Caco-2 (cell line): ENCODE measurements around the gene GLIS1. TPM values are rescaled to one million over a fixed set of nuclear protein-coding genes. Genes with fewer than 3 reads are reported as not detected.

ENCODE experiments used
- BruUV-seq: library from RNA; stranded (reverse); fragments of 400-500 nt; replicated peaks from 2 replicates; lab custom pipeline; 2021; lab: Mats Ljungman, UMichigan
- CTCF ChIA-PET: fragments of 300-600 bp; sonication (Branson Sonifier 250); formaldehyde crosslinking; loops from one replicate; lab custom pipeline; 2022; ENCODE audit warnings: antibody characterized with exemption; lab: Charles Lee
- POLR2A ChIA-PET: fragments of 300-600 bp; sonication (Branson Sonifier 250); formaldehyde crosslinking; loops from one replicate; lab custom pipeline; 2022; ENCODE audit warnings: antibody characterized with exemption; lab: Charles Lee
- DNase-seq, 2 experiments: peaks; one replicate each; pipeline versions ENCODE4 v3.0.0 to v3.0.0-alpha.2; 2020 to 2022
- H3K27me3 ChIP-seq: replicated peaks from 2 replicates; pipeline ENCODE4 v1.6.0; 2011; ENCODE audit warnings: low read length; ENCODE audit not compliant: control insufficient read depth, insufficient read depth
- H3K36me3 ChIP-seq: 2 replicates; pipeline ENCODE4 v1.5.1; 2011; ENCODE audit warnings: low read length; ENCODE audit not compliant: control insufficient read depth, insufficient read depth
- H3K4me1 ChIP-seq: fragments of 250-450 bp; sonication (Bioruptor Pico); 2 replicates; pipeline ENCODE4 v1.5.1; 2020; ENCODE audit warnings: mild to moderate bottlenecking
- H3K4me3 ChIP-seq: 2 replicates; pipeline ENCODE4 v1.5.1; 2011; ENCODE audit warnings: low read depth, mild to moderate bottlenecking, control low read depth, low read length
- H3K9me3 ChIP-seq: fragments of 250-450 bp; sonication (Bioruptor Pico); 2 replicates; pipeline ENCODE4 v1.5.1; 2020; ENCODE audit warnings: mild to moderate bottlenecking, moderate library complexity
- H3K27ac Mint-ChIP-seq: one replicate; pipeline ENCODE4 v1.8.0; 2022; ENCODE audit warnings: mixed read lengths; ENCODE audit not compliant: unreplicated experiment
- H3K27me3 Mint-ChIP-seq: one replicate; pipeline ENCODE4 v1.8.0; 2022; ENCODE audit warnings: mixed read lengths; ENCODE audit not compliant: insufficient read depth, unreplicated experiment
- H3K36me3 Mint-ChIP-seq: one replicate; pipeline ENCODE4 v1.8.0; 2022; ENCODE audit warnings: mild to moderate bottlenecking, mixed read lengths; ENCODE audit not compliant: insufficient read depth, unreplicated experiment
- H3K4me1 Mint-ChIP-seq: one replicate; pipeline ENCODE4 v1.8.0; 2022; ENCODE audit warnings: low read depth, mixed read lengths; ENCODE audit not compliant: unreplicated experiment
- H3K4me3 Mint-ChIP-seq: one replicate; pipeline ENCODE4 v1.8.0; 2022; ENCODE audit warnings: mild to moderate bottlenecking, moderate library complexity, mixed read lengths; ENCODE audit not compliant: unreplicated experiment
- H3K9me3 Mint-ChIP-seq: one replicate; pipeline ENCODE4 v1.8.0; 2022; ENCODE audit warnings: mixed read lengths; ENCODE audit not compliant: unreplicated experiment
- CTCF ChIP-seq, 2 experiments: fragments of 200-600 bp in 1 of 2; IDR thresholded peaks; 1 replicate in 1 of 2; 2 replicates in 1 of 2; pipeline versions ENCODE4 v1.5.1 to v1.8.0; 2011 to 2022; ENCODE audit warnings: antibody characterized with exemption in 1 of 2, control low read depth in 1 of 2, inconsistent platforms in 1 of 2, low read depth in 1 of 2, low read length in 1 of 2, mild to moderate bottlenecking in 1 of 2, moderate library complexity in 1 of 2; ENCODE audit not compliant: insufficient read depth in 1 of 2, severe bottlenecking in 1 of 2, unreplicated experiment in 1 of 2
- intact Hi-C: fragments of 100-400 bp; cut with micrococcal nuclease; formaldehyde crosslinking; loops from one replicate; pipeline ENCODE4 v1.10.0; 2022; ENCODE audit not compliant: unreplicated experiment
- total RNA-seq: library from RNA; stranded (reverse); gene quantifications from 2 replicates; pipeline ENCODE4 v1.2.3, GENCODE V29; 2022

The GLIS1 gene
- total RNA-seq, 1 experiment from 2014 or later = not detected

GRCh38 chr1:53696051-53696450 is 42.9 kb downstream of the GLIS1 start:
- intact Hi-C loops = no loop called here
- Histone ChIP-seq H3K4me1 (no peaks in the 10 kb centered on the region), H3K9me3 (no peaks in the 10 kb centered on the region), H3K4me3 (no peak overlapping the region), H3K27me3 (no peaks in the 10 kb centered on the region), H3K36me3 (no peaks in the 10 kb centered on the region)
- H3K36me3 Mint-ChIP-seq = no peaks in the 10 kb centered on the region
- H3K4me1 Mint-ChIP-seq = no peaks in the 10 kb centered on the region
- no peaks in the 10 kb centered on the region for H3K9me3 Mint-ChIP-seq
- H3K27me3 Mint-ChIP-seq = peaks cover 7% of the 10 kb centered on the region
- BruUV-seq = no TSS peak
- no peak overlapping the region for H3K27ac Mint-ChIP-seq
- DNase-seq = no peak
- no peak overlapping the region for H3K4me3 Mint-ChIP-seq
- CTCF ChIA-PET = no interaction called here
- no peak for TF ChIP-seq CTCF (IDR thresholded peaks at IDR 0.05; ENCODE audit: insufficient read depth in 1 of 2, low read depth in 1 of 2, low read length in 1 of 2, severe bottlenecking in 1 of 2, unreplicated experiment in 1 of 2)
- POLR2A ChIA-PET = no interaction called here

- TF ChIP-seq CTCF (IDR thresholded peaks at IDR 0.05; ENCODE audit: insufficient read depth in 1 of 2, low read depth in 1 of 2, low read length in 1 of 2, severe bottlenecking in 1 of 2, unreplicated experiment in 1 of 2) = no peak
- no peaks in the 10 kb centered on the region for H3K4me1 ChIP-seq
- BruUV-seq = no TSS peak
- H3K9me3 ChIP-seq = no peaks in the 10 kb centered on the region
- Mint-ChIP-seq H3K27ac (no peak overlapping the region), H3K9me3 (no peaks in the 10 kb centered on the region), H3K4me3 (no peak overlapping the region), H3K36me3 (no peaks in the 10 kb centered on the region), H3K4me1 (no peaks in the 10 kb centered on the region), H3K27me3 (peaks cover 7% of the 10 kb centered on the region)
- H3K4me3 ChIP-seq = no peak overlapping the region
- DNase-seq = no peak
- intact Hi-C loops = no loop called here
- no peaks in the 10 kb centered on the region for H3K36me3 ChIP-seq
- POLR2A ChIA-PET = no interaction called here
- CTCF ChIA-PET = no interaction called here
- no peaks in the 10 kb centered on the region for H3K27me3 ChIP-seq
These were observed 43.8 kb downstream of the GLIS1 start for GRCh38 chr1:53695116-53695515.

GRCh38 chr1:53694718-53695091 is 44.3 kb downstream of the GLIS1 start:
- Histone ChIP-seq H3K36me3 (no peaks in the 10 kb centered on the region), H3K27me3 (no peaks in the 10 kb centered on the region), H3K4me1 (no peaks in the 10 kb centered on the region), H3K4me3 (no peak overlapping the region), H3K9me3 (no peaks in the 10 kb centered on the region)
- TF ChIP-seq CTCF (IDR thresholded peaks at IDR 0.05; ENCODE audit: insufficient read depth in 1 of 2, low read depth in 1 of 2, low read length in 1 of 2, severe bottlenecking in 1 of 2, unreplicated experiment in 1 of 2) = no peak
- H3K36me3 Mint-ChIP-seq = no peaks in the 10 kb centered on the region
- POLR2A ChIA-PET = no interaction called here
- H3K9me3 Mint-ChIP-seq = no peaks in the 10 kb centered on the region
- peaks cover 7% of the 10 kb centered on the region for H3K27me3 Mint-ChIP-seq
- DNase-seq = no peak
- BruUV-seq = no TSS peak
- CTCF ChIA-PET = interaction anchor here (0.5 kb wide), 1 partner anchor 59 kb away, joined by 3 read pairs; no protein-coding TSS in a partner anchor
- H3K27ac Mint-ChIP-seq = no peak overlapping the region
- intact Hi-C loops = no loop called here
- H3K4me1 Mint-ChIP-seq = no peaks in the 10 kb centered on the region
- H3K4me3 Mint-ChIP-seq = no peak overlapping the region
